Amygdala (tissue), 56 donors: ENCODE measurements around the gene CABLES2.

Experiments
- DNase-seq, 56 donors: peaks; one replicate each; lab custom pipeline; 2025; lab: John Stamatoyannopoulos, UW

Gene CABLES2

DNA sequence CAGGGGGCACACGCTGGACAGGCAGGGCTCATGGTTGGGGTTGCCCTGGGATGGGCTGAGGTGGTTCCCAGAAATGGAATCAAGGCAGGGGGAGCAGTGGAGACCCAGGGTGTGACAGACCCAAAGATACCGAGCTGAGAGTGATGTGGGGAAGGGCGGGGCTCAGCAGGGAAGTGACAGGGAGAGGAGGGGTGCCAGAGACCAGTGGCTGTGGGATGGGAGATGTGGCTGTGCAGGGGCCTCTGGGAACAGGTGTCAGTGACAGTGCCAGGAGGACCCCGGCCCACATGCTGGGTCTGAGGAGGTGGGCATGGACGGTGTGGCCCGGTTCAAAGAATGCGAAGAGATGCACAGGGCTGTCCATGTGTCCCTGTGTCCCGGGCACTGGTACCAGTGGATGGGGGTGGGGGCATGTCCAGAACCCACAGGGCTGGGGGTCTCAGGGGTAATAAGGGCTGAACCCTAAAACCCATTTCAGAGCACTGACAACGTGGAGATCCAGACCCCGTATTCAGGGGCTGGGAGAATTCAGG, 1.0 kb downstream of the CABLES2 start:
- DNase-seq, result no peak

DNA sequence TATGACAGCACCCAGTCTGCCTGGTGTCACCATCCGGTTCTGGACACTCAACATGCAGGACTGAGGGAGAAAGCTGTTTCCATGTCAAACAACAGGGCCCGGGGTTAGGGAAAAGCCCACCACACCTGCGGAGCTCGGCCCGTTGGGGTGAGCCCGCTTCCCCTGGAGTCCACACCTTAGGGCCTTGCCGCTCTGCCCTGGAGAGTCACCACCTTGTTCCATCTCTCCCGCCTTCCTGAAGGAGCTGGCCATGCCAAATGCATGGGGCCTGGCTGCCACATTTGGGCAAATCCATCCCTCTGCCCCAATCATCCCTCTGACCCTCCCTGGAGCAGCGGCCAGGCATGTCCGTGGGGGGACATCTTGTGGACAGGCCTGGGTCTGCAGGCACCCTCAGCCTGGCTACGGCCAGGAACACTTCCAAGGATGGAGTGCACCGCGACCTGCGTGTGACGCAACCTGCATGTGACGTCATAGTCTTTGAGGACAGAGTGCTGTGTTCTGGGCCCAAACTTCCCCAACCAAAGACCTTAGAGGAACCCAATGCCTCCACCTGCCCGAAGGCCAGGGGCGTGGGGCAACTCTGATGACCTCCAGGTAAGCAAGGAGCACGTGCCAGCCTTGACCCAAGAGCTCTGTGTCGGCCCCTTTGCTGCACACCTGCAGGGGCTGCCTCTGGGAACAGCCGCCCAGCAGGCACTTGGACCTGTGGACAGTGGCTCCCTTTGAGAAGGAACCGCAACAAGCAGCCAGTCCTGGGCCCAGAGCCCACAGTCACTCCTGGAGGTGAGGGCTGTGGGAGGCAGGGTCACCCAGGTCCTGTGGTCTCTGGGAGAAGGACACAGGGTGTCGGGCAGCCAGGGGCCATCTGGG, 1.7 kb downstream of the CABLES2 start:
- peak in 16 of 56 donors; percentile 3 to 55 (median 25) for DNase-seq

DNA sequence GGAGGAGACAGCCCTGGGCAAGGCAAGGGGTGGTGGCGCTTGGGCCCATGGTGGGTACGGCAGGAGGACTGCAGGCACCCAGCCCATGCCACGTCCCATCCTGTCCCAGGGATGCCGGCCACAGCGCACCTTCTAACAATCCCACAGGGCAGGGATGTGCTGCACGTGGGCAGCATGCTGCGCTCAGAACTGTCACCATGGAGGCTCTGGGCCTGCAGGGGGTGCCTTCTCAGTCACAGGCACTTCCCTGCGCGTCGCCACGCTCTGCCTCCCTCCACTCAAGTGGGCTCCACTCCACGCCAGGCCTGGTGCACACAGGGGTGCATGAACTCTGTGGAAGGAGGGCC, 2.4 kb downstream of the CABLES2 start:
- no peak for DNase-seq

DNA sequence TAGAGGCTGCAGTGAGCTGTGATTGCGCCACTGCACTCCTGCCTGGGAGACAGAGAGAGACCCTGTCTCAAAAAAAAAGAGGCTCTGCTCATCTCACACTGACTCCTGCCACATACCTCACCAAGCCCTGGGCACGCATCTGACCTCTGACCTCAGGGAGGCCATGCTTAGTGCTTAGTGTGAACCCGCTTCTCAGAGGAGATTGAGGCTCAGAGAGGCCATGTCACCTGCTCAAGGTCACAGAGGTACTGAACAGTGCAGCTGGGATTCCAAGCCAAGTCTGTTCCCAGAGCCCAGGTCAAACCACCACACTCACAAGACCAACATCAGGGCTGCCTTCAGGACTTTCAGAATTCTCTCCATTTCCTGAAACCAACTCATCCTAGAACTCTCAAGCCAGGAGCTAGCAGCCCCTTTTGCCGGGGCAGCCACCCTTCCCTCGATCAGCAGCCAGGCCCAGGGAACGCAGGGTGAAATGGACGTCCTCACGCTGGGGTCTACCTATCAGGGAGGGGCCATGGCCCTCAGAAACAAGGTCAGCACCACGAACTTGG, 2.9 kb downstream of the CABLES2 start:
- no peak for DNase-seq

DNA sequence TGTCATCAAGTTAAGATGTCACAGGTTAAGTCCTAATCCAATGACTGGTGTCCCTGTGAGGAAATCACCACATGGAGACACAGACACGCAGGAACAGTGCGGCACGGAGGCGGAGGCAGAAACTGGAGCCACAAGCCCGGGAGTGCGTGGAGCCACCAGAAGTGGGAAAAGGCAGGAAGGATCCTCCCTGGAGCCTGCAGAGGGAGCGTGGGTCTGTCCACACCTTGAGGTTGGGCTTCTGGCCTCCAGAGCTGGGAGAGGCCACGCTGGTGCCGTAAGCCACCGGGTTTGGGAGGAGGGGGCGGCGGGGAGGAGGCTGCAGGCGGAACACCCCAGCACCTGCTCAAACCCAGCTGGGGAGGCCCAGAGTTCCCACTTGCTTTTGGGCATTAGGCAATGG, 3.8 kb downstream of the CABLES2 start:
- DNase-seq, result no peak

DNA sequence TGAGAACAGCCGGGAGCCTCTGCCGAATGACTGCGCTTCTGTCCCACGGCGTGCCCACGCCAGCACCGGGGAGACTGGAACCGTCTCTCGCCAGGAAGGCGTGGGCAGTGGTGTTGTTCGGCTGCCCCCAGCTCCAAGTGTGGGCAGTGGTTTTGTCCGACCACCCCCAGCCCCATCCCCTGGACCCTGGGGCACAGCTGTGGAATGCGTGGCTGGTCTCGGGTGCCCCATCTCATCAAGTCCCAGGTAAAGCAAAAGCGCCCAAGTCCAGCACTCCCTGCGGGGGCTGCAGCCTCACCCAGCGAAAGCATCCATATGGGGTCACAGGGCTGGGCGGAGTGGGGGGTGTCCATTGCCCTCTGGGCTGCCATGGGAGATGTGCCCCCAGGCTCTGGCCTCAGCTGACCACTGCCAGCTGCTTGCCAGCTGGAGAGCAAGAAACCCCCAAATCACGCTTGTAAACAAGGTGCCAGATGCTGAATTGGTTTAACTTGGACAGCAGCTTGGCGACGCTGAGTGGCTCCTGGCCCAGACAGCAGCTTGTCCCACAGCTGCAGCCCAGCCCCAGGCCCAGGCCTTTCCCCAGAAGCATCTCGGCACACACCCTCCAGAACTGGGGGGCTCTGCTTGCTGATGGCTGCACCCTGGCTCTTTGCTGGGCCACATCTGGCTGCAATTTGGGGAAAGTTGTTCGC, 4.5 kb downstream of the CABLES2 start:
- DNase-seq, result no peak

DNA sequence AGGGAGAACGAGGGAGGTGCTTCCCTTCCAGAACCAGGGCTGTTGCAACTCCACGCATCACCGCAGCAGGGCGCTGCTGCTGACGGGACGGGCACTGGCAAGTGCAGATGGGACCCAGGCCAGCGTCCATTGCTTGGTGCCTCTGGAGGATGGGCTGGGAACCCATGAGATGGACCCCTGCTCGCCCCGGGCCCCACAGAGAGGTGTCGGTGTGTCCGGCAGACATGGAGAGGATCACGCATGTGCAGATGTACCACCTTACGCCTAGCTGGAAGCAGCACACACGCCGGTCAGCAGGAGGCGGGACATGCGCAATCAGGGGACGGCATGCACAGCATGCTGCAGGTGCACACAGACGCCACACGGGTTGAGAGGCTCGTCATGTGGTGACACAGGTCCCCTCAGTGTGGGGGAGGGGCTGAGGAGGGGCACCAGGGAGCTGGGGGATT, 5.7 kb downstream of the CABLES2 start:
- no peak for DNase-seq

DNA sequence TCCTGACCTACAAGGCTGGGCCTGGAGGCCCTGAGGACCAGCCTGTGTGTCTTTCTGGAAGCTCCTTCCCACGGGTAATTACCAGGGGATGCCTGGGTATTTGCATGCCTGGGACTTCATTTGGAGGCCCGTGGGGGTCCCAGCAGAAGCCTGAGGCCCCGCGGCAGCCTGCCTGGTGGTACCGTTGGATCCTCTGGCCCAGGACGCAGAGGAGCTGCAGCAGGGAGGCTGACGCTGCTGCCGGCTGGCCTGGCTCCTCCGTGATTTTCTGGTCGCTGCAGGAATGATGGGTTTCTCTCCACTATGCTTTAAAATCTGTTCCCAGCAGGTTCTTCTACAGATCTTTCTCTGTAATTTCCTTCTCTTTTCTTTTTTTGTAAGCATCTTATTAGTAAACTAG, 6.5 kb downstream of the CABLES2 start:
- no peak for DNase-seq

DNA sequence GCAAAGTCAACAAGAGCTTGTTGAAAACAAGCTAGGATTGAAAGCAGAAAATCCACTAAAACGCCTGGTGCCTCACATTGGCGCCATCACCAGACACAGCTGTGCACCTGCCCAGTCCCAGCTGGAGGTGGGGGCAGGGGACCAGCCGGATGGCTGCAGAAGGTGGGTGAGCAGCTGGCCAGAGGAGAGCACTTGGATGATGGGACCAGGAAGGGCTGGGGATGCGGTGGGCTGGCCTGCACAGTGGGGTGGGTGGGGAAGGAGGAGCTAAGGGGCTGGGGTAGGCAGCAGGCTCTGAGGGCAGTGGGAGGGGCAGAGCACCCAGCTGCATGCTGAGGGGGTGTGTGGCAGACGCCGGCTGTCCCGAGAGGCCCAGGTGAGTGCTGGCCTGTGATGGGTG, 7.1 kb downstream of the CABLES2 start:
- DNase-seq, result no peak

DNA sequence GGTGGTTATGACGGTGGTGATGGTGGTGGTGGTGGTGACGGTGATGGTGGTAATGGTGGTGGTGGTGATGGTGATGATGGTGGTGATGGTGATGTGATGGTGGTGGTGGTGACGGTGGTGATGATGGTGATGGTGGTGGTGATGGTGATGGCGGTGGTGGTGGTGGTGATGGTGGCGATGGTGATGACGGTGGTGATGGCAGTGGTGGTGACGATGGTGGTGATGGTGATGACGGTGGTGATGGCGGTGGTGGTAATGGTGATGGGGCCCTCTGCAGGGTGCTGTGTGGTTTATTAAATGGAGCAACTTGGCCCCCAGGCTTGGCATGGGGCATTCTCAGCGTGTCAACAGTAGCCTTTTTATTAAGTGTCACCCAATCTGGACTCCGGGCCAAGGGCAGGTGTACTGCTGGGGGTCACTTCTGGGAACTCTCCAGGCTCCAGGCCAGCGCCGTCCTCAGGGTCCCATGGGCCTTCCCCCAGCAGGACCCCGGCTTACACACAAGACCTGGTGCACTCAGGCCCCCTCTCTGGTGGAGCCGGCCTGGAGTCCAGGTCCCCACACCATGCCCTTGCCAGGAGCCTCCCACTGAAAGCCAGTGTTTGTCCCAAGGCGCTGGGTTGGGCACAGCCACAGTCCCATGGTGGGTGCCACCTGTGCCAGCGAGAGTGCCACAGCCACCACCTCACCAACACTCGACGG, 8.8 kb downstream of the CABLES2 start:
- DNase-seq, result no peak

DNA sequence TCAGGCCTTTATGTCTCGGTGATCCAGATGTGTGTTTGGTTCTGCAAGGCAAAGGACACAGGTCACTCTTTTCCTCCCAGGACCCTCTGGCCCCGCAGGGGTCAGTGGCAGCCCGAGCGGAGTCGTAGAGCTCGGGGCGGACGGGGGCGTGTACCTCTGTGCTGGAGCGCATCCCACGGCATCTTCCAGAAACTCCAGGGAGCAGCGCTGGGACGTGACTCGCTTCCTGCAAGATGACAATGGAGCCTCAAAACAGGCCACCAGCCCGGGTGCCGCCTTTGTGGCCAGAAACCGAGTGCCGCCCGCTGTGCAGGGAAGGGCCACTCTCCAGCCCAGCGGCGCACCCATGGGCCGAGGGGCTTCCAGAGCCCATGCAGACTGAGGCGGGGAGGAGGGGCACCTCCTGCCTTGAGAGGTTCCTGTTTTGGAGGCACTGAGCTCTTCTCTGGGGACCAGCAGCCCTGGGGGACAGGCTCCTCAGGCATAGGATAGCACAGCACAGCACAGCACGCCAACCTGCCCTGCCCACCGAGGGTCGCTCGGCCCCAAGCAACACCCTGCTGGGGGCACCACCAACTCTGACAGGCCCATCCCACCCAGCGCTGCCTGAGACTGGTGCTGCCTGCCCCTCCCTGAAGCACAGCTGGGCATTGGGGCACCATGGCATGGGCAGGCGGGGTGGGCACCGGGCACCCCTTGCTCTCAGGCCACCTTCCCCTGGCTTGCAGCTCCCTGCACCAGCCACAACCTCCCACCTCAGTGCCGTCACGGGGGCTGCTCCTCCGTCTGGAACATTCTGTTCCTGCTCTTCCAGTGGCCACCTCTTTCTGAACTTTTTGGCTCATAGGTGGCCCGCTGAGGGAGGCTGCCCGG, 10.5 kb downstream of the CABLES2 start:
- DNase-seq, result no peak

DNA sequence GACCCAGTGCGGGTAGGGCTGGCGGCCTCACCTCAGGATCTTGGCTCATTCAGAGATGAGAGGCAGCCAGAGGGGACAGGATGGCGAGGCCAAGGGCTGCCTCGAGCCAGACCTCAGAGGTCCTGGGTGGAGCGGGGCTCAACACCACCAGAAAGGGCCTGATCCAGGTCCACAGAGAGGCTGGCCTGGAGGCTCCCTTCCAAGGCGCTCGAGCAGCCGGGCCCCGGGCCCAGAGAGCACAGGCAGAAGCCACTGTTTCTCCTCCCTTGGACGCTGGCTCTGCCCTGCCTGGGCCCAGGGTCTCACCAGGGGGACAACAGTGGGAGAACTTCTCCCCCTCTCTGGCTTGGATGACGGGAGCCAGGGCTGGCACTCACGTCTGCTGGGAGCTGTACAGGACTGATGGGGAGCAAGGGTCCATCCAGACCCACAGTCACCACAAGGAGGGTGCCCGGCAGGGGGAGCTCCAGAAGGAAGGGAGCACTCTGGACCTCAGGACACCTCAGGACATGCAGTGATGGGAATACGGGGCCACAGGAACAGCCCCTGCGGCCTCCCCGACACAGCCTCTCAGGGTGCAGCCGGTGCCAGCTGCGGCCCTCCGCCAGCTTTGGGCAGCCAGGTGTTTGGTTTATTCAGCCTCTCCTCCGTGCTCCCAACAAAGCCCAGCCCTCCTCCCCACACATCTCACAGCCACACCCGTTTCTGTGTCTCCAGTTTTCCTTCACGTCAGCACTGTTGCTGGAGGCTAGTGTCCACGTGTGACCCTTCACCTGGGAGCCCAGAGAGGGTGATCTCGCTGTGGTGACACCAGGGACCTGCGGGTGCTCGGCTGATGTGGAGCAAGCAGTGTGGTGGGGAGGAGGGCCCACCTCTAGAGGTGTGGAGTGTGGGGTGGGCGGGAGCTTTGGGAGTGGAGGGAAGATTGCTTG, 11.5 kb downstream of the CABLES2 start:
- DNase-seq, result no peak

DNA sequence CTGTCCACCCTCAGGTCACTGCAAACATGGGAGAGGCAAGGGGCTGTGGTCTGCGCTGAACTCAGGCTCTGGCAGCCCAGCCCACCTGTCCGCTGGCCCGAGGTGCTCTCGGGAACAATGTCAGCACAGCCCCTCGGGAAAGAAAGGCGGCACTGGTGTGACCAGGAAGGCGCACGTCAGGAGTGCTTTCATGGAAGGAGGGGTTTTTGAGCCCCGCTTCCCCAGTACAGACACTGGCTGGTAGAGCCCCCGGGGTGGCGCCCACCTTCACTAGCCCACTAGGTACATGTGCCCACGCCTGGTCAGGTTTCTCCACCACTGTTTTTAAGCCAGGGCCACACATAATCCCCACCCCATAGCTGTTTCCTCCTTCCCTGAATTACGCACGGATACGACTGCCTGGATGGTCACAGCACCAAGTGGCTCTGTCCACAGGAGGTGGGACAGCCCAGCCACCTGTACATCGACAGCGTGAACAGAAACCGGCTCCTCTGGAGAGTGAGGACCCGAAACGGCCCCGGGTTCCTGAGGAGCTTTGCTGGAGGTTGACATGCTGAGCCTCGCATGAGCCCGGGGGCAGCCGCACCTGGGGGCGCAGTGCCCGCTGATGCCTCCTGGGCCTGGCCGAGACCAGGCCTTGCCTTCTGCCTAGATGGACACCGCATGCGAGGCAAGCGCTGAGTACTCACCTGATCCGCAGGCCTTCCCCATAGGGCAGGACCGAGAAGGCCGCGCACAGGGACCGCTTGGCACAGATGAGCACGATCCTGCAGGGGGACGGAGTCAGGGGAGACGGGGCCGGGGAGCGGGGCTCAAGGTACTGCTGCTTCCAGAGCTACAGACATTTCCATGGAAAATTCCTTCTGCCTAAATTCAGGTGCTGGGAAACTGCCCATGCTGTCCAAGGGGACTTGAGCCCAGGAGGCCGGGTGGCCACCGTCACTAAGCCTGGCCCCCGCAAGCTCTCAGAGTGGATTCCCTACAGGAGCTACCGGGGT, 12.5 kb downstream of the CABLES2 start:
- no peak for DNase-seq

DNA sequence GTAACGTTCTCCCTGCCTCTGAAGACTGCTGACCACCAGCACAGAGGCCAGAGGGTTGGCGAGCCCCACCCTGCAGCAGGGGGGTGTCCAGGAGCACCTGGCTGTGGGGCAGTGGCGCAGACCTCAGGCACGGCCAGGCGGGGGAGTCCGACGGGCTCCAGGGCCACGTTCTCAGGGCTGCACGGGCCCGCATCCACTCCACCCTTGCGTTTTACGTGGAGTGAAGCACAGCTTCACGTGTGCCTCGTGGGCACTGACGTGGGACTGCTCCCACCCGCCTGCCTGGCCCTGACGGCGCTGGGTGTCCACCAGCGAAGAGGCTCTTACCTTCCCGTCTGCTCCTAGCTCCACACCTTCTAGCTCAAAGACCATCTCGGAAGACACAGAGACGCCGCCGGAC, 13.3 kb downstream of the CABLES2 start:
- DNase-seq, result no peak

DNA sequence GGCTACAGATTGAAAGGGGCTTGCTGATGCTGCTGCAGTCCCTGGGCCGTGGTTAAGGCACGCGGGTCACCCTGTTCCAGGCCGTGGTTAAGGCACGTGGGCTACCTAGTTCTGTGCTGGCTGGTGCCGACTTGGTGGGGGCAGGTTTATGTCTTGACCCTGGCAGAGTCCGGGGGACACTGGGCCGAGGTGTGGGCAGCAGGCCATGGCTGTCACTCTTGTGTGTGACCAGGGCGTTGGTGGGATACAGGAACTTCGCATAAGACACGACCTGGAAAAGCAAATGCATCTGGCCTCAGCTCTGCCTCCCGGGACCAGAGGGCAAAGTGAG, 13.8 kb downstream of the CABLES2 start:
- no peak for DNase-seq

DNA sequence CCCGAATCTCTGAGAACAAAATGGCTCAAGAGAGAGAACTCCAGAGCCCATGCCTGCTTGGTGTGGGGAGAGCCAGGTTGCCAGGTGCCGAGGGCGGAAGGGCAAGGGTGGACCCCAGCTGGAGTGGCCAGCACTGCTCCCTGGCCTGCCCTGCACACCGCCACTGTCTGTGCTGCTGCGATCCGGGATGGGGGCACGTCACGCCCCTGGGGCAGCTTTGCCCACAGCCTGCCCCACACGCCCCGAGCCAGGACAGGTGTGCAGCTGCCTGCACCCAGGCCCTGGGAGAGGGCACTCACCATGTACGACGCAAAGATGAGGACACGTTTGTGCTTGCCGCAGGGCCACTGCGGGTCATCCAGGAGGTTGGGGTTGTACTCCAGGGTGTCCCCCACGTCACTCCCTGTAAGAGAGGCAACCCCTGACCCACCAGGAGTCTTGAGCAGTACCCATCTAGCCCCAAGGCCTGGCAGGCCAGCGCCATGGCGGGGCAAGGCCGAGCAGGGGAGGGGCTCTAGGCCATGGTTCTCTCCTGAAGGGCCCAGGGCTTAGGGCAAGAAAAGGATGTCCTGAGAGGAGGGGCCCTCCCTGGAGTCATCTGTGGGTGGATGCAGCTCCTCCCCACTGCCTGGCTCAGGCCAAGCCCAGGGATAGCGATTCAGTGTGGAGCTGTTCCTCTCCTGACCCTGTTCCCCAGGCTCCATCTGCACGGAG, 14.3 kb downstream of the CABLES2 start:
- DNase-seq, result no peak

DNA sequence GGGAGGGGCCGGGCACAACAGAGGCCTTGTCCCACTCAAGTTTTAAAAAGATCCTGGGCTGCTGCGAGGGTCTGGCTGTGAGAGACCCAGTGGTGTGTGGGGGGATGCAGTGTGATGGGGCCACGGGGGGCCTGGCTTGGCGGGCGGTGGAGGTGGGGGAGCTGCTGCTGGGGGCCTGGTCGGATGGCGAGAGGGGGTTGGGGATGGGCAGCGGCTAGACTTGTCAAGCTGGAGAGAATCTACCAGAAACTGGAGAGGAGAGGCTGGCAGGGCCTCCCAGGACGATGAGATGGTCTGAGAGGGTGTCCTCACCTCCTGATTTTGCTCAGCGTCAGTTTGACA, 15.0 kb downstream of the CABLES2 start:
- no peak for DNase-seq
